OCI-LY7 (cell line): ENCODE results near the gene PCDHGB6. TPM values are rescaled to one million over a fixed set of nuclear protein-coding genes. Genes with fewer than 3 reads are reported as not detected.

ENCODE experiments used
- BruUV-seq: library from RNA; stranded (reverse); fragments of 400-500 nt; replicated peaks from 2 replicates; lab custom pipeline; 2021; lab: Mats Ljungman, UMichigan
- CTCF ChIA-PET: fragments of 300-600 bp; sonication (Branson Sonifier 250); formaldehyde crosslinking; loops from one replicate; lab custom pipeline; 2022; ENCODE audit warnings: antibody characterized with exemption; ENCODE audit not compliant: unreplicated experiment; lab: Charles Lee
- POLR2A ChIA-PET: fragments of 300-600 bp; sonication (Branson Sonifier 250); formaldehyde crosslinking; loops from one replicate; lab custom pipeline; 2022; ENCODE audit warnings: antibody characterized with exemption; lab: Charles Lee
- DNase-seq: peaks from one replicate; pipeline ENCODE4 v3.0.0-alpha.2; 2015; ENCODE audit warnings: low spot score
- H2AFZ ChIP-seq: fragments of 200-600 bp; sonication (generic), shearing (Covaris generic); 2 replicates; pipeline ENCODE4 v1.6.1; 2014; ENCODE audit warnings: mild to moderate bottlenecking, antibody characterized with exemption, low read length, moderate library complexity
- H3K27ac ChIP-seq: fragments of 200-600 bp; sonication (generic); 2 replicates; pipeline ENCODE4 v1.5.1; 2014; ENCODE audit warnings: mixed run types, low read depth, mild to moderate bottlenecking, moderate library complexity, low read length, inconsistent platforms; ENCODE audit not compliant: poor library complexity, severe bottlenecking
- H3K36me3 ChIP-seq: fragments of 200-600 bp; sonication (generic); 2 replicates; pipeline ENCODE4 v1.6.1; 2014; ENCODE audit warnings: mild to moderate bottlenecking, antibody characterized with exemption, low read length, moderate library complexity, mixed read lengths; ENCODE audit not compliant: insufficient read depth
- H3K4me1 ChIP-seq: fragments of 200-600 bp; sonication (generic); 2 replicates; pipeline ENCODE4 v1.5.1; 2014; ENCODE audit warnings: mild to moderate bottlenecking, low read length; ENCODE audit not compliant: insufficient read depth, poor library complexity, severe bottlenecking
- H3K4me2 ChIP-seq: fragments of 200-600 bp; sonication (generic); 2 replicates; pipeline ENCODE4 v1.6.1; 2014; ENCODE audit warnings: mild to moderate bottlenecking, low read length
- H3K4me3 ChIP-seq: fragments of 200-600 bp; sonication (generic); 2 replicates; pipeline ENCODE4 v1.5.1; 2014; ENCODE audit warnings: mild to moderate bottlenecking, low read depth, low read length; ENCODE audit not compliant: poor library complexity, severe bottlenecking
- H3K79me2 ChIP-seq: fragments of 200-600 bp; sonication (generic); 2 replicates; pipeline ENCODE4 v1.6.1; 2016; ENCODE audit warnings: low read depth, mild to moderate bottlenecking, low read length, moderate library complexity, mixed read lengths; ENCODE audit not compliant: insufficient read depth
- H3K9me2 ChIP-seq: fragments of 200-600 bp; sonication (generic); 2 replicates; pipeline ENCODE4 v1.6.1; 2016; ENCODE audit warnings: mild to moderate bottlenecking, low read length, mixed read lengths; ENCODE audit not compliant: insufficient read depth
- H3K9me3 ChIP-seq: fragments of 200-600 bp; sonication (generic); 2 replicates; pipeline ENCODE4 v1.6.1; 2014; ENCODE audit warnings: mild to moderate bottlenecking, mixed run types, low read length, mixed read lengths
- H4K20me1 ChIP-seq: fragments of 200-600 bp; sonication (generic); 2 replicates; pipeline ENCODE4 v1.6.1; 2014; ENCODE audit warnings: mild to moderate bottlenecking, antibody characterized with exemption, low read length, moderate library complexity, mixed read lengths; ENCODE audit not compliant: insufficient read depth
- CTCF ChIP-seq: fragments of 200-600 bp; sonication (generic); conservative IDR thresholded peaks from 2 replicates; pipeline ENCODE4 v1.5.1; 2014; ENCODE audit warnings: mild to moderate bottlenecking, antibody characterized with exemption, low read length, moderate library complexity, mixed read lengths
- EZH2phosphoT487 ChIP-seq: fragments of 200-600 bp; sonication (generic); IDR thresholded peaks from 2 replicates; pipeline ENCODE4 v1.6.1; 2018; ENCODE audit warnings: low read depth, borderline replicate concordance, mild to moderate bottlenecking, mixed run types, antibody characterized with exemption, low read length, moderate library complexity, mixed read lengths
- intact Hi-C: fragments of 100-400 bp; cut with micrococcal nuclease; formaldehyde crosslinking; loops from one replicate; pipeline ENCODE4 v1.10.0; 2022; ENCODE audit not compliant: unreplicated experiment
- total RNA-seq, 2 experiments: library from RNA; depleted of rRNA in 1 of 2; stranded (reverse); fragments of >200 nt in 1 of 2; shearing (Covaris generic) in 1 of 2; gene quantifications; 2 replicates each; pipeline ENCODE4 v1.2.3, GENCODE V29; 2014 to 2022

Gene PCDHGB6
- total RNA-seq, 2 experiments from 2014 or later, result 4.5 to 4.7 TPM

DNA sequence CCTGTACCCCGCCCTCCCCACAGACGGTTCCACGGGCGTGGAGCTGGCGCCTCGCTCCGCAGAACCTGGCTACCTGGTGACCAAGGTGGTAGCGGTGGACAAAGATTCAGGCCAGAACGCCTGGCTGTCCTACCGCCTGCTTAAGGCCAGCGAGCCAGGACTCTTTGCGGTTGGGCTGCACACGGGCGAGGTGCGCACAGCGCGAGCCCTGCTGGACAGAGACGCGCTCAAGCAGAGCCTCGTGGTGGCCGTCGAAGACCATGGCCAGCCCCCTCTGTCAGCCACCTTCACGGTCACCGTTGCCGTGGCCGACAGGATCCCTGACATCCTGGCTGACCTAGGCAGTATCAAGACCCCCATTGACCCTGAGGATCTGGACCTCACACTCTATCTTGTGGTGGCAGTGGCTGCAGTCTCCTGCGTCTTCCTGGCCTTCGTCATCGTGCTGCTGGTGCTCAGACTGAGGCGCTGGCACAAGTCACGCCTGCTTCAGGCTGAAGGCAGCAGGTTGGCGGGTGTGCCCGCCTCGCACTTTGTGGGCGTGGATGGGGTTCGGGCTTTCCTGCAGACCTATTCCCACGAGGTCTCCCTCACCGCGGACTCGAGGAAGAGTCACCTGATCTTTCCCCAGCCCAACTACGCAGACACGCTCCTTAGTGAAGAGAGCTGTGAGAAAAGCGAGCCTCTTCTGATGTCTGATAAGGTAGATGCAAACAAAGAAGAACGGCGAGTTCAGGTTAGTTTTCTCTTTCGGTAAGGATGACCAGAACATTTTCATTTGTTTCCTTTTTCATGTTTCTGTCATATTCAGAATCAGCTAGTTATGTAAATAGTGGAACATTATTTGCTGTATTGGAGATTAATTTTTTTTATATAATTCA is 41.6 kb upstream of the PCDHGB6 start:
- Histone ChIP-seq H3K9me3 (no peaks in the 10 kb centered on the region; the same call in 1 of the 2 replicates), H2AFZ (no peak overlapping the region), H3K79me2 (peaks cover 17% of the 10 kb centered on the region; the same call in 1 of the 2 replicates), H3K4me3 (no peak overlapping the region), H4K20me1 (no peaks in the 10 kb centered on the region), H3K27ac (no peak overlapping the region), H3K9me2 (no peaks in the 10 kb centered on the region), H3K36me3 (peaks cover 24% of the 10 kb centered on the region), H3K4me2 (no peak overlapping the region), H3K4me1 (peaks cover 35% of the 10 kb centered on the region)
- TF ChIP-seq CTCF, result no peak
- no peak for TF ChIP-seq EZH2phosphoT487
- intact Hi-C loops, result no loop called here
- no TSS peak for BruUV-seq
- DNase-seq, result no peak
- ChIA-PET CTCF (no interaction called here), POLR2A (interaction anchor here (0.7 kb wide), 1 partner anchor 141 kb away, joined by 3 read pairs; no protein-coding TSS in a partner anchor)

- no peaks in the 10 kb centered on the region for H3K9me3 ChIP-seq
- peak within 1 kb of the TSS; percentile 73 for H2AFZ ChIP-seq
- DNase-seq, result peak; percentile 61
- CTCF ChIA-PET, result interaction anchor here (0.6 to 1.5 kb wide), 10 partner anchors 10 to 194 kb away, joined by 3 to 5 read pairs (median 4); partner anchors contain the start of genes PCDHGA10, PCDHGA11 and PCDHGB2
- peaks cover 17% of the 10 kb centered on the region for H3K36me3 ChIP-seq
- no TSS peak for BruUV-seq
- H3K4me1 ChIP-seq, result peaks cover 12% of the 10 kb centered on the region
- H3K9me2 ChIP-seq, result no peaks in the 10 kb centered on the region
- intact Hi-C loops, result loop anchor here (5.0 kb wide), 1 partner anchor 187 kb away; no protein-coding TSS in a partner anchor
- no peaks in the 10 kb centered on the region for H4K20me1 ChIP-seq
- H3K27ac ChIP-seq, result no peak within 1 kb of the TSS
- TF ChIP-seq EZH2phosphoT487, result no peak
- TF ChIP-seq CTCF, result peak; percentile 72
- peak within 1 kb of the TSS; percentile 55 for H3K4me2 ChIP-seq
- H3K4me3 ChIP-seq, result peak within 1 kb of the TSS; percentile 34
- POLR2A ChIA-PET, result interaction anchor here (0.5 to 1.6 kb wide), 12 partner anchors 11 to 685 kb away, joined by 3 to 7 read pairs (median 3); partner anchors contain the start of genes PCDHB15 and PCDHGB5
- no peaks in the 10 kb centered on the region for H3K79me2 ChIP-seq
Measured at GRCh38 chr5:141369994-141370848, 37.6 kb upstream of the PCDHGB6 start, which contains the start of gene PCDHGB3. TSS of gene PCDHGB3 (plus strand) at chr5:141370242. CDS start at chr5:141370395, 153 bp downstream.
